Naive B cell (primary cell): ENCODE results near the gene SLC39A12. TPM values are rescaled to one million over a fixed set of nuclear protein-coding genes. Genes with fewer than 3 reads are reported as not detected.

Source experiments
- ATAC-seq, 2 donors: fragments of 150-1000 bp; cut with Tn5 transposase; 2 replicates each; pipeline ENCODE4 v1.10.0; 2021; ENCODE audit warnings: low read depth in 2 of 2, mild to moderate bottlenecking in 2 of 2, moderate library complexity in 2 of 2
- DNase-seq: peaks from one replicate; pipeline ENCODE4 v3.0.0; 2022
- H3K27ac Mint-ChIP-seq, 6 donors: one replicate each; pipeline ENCODE4 v1.8.0; 2020 to 2022; ENCODE audit warnings: mild to moderate bottlenecking in 6 of 6, mixed read lengths in 6 of 6, moderate library complexity in 5 of 6, inconsistent platforms in 2 of 6
- H3K27me3 Mint-ChIP-seq, 3 donors: one replicate each; pipeline ENCODE4 v1.8.0; 2021 to 2022; ENCODE audit warnings: mixed read lengths in 3 of 3, mild to moderate bottlenecking in 1 of 3
- H3K36me3 Mint-ChIP-seq, 2 donors: one replicate each; pipeline ENCODE4 v1.8.0; 2020 to 2022; ENCODE audit warnings: mixed read lengths in 2 of 2, inconsistent platforms in 1 of 2, mild to moderate bottlenecking in 1 of 2
- H3K4me1 Mint-ChIP-seq, 3 donors: one replicate each; pipeline ENCODE4 v1.8.0; 2020 to 2022; ENCODE audit warnings: mixed read lengths in 3 of 3, inconsistent platforms in 1 of 3, mild to moderate bottlenecking in 1 of 3, moderate library complexity in 1 of 3
- H3K4me3 Mint-ChIP-seq, 8 donors: one replicate each; pipeline ENCODE4 v1.8.0; 2020 to 2022; ENCODE audit warnings: mild to moderate bottlenecking in 8 of 8, mixed read lengths in 8 of 8, moderate library complexity in 8 of 8, inconsistent platforms in 2 of 8
- H3K9me3 Mint-ChIP-seq, 7 donors: one replicate each; pipeline ENCODE4 v1.8.0; 2020 to 2022; ENCODE audit warnings: mixed read lengths in 7 of 7, mild to moderate bottlenecking in 5 of 7, inconsistent platforms in 2 of 7, moderate library complexity in 1 of 7
- polyA plus RNA-seq, 6 donors: library from polyadenylated mRNA; unstranded; fragments of 300-500 nt; fragmentation: Illumina TruSeq; gene quantifications; one replicate each; pipeline ENCODE4 v1.2.3, GENCODE V29; 2021; ENCODE audit warnings: low read depth in 6 of 6

The SLC39A12 gene
- not detected for polyA plus RNA-seq

DNA sequence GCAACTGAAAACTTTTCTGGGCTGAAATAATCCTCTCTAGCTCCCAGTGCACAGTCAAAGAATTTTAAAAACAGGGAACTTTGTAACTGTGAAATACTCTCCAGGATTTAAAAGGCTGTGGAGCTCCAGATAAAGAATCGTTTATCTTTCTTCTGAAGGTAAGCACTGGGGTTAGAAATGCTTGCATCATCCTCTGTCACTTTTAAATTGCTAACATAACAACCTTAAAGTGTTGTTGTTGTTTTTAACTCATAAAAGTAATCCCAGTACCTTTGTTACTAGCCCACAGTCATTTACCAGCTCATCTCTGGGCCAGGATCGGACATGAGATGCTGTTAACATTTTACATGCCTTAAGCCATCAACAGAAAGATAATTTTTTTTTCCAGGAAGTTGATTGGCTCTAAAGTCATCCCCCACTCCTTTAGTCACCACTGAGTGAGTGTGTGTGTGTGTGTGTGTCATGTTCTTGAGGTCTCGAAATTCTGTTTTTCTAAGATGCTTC lies at the start of gene SLC39A12:
SLC39A12 (plus strand) TSS at position 51 of the 504 bp plus-strand sequence. CDS start 1,359 bp downstream, outside the sequence.
- ATAC-seq = no peak

DNA sequence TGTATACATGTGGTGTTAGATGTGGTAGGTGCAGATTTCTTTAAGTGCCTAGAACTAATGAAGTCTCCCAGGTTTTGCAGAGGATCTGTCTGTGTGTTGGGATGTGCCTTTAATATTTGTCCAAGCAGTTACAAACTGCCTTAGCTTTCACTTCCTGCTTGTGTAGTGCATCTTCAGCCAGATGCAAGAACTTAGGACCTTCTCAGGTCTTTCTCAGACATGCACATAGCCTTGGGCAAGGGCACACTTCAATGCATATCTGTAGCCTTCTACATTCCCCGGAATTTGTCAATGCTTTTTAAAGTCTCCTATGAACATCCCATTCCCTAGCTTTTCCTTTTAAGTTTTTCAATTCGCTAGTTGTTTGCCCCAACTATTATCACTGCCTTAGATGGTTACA lies 47.2 kb upstream of the SLC39A12 start:
- ATAC-seq (no peak), DNase-seq (no peak)
- Mint-ChIP-seq H3K36me3 (no peaks in the 10 kb centered on the region), H3K27ac (no peak overlapping the region), H3K4me1 (no peaks in the 10 kb centered on the region), H3K27me3 (peaks cover 0 to 4% (median 0%) of the 10 kb centered on the region in 3 donors), H3K4me3 (no peak overlapping the region), H3K9me3 (no peaks in the 10 kb centered on the region)

More for the DNA sequence above, at the start of gene SLC39A12:
- no peak for DNase-seq
- Mint-ChIP-seq H3K27ac (no peak within 1 kb of the TSS), H3K36me3 (no peaks in the 10 kb centered on the region), H3K4me1 (no peaks in the 10 kb centered on the region), H3K27me3 (peaks cover 0 to 4% (median 0%) of the 10 kb centered on the region in 3 donors), H3K9me3 (peaks cover 0 to 6% (median 2%) of the 10 kb centered on the region in 7 donors), H3K4me3 (no peak within 1 kb of the TSS)

GRCh38 chr10:17905491-17905890 lies 46.2 kb upstream of the SLC39A12 start:
- no peak overlapping the region for H3K27ac Mint-ChIP-seq
- ATAC-seq = no peak
- no peak overlapping the region for H3K4me3 Mint-ChIP-seq
- no peaks in the 10 kb centered on the region for H3K36me3 Mint-ChIP-seq
- H3K9me3 Mint-ChIP-seq = no peaks in the 10 kb centered on the region
- H3K4me1 Mint-ChIP-seq = peaks cover 0 to 6% (median 0%) of the 10 kb centered on the region in 3 donors
- peaks cover 0 to 4% (median 0%) of the 10 kb centered on the region in 3 donors for H3K27me3 Mint-ChIP-seq
- no peak for DNase-seq

- Mint-ChIP-seq H3K4me3 (no peak overlapping the region), H3K27ac (no peak overlapping the region), H3K36me3 (no peaks in the 10 kb centered on the region), H3K27me3 (peaks cover 0 to 4% (median 0%) of the 10 kb centered on the region in 3 donors), H3K9me3 (no peaks in the 10 kb centered on the region), H3K4me1 (peaks cover 0 to 7% (median 0%) of the 10 kb centered on the region in 3 donors)
- ATAC-seq = no peak
- DNase-seq = no peak
These were observed 45.7 kb upstream of the SLC39A12 start for GRCh38 chr10:17906002-17906401.

DNA sequence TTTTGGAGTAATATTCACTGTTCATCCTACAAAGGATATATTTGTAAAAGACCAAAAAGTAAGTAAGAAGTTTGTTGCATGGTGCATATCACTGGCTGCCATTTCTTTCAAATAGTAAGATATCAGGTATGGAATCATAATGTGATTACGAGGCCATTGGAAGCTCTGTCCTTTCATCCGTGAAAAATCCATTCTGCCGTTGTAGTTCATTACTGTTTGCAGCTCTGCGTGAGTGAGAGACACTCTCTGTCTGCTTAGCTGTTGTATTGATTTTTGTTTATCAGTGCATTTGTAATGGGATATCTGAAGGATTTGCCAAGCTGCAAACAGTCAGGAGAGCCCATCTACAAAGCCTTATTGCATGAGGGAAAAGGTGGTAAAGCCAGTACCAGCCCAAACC lies 44.1 kb upstream of the SLC39A12 start:
- Mint-ChIP-seq H3K27ac (no peak overlapping the region), H3K4me1 (peaks cover 0 to 7% (median 0%) of the 10 kb centered on the region in 3 donors), H3K36me3 (no peaks in the 10 kb centered on the region), H3K4me3 (no peak overlapping the region), H3K27me3 (peaks cover 0 to 4% (median 0%) of the 10 kb centered on the region in 3 donors), H3K9me3 (peaks cover 0 to 6% (median 0%) of the 10 kb centered on the region in 7 donors)
- no peak for DNase-seq
- no peak for ATAC-seq

GRCh38 chr10:17910125-17910789 lies 41.5 kb upstream of the SLC39A12 start:
- DNase-seq (peak; percentile 13), ATAC-seq (no peak)
- peaks cover 0 to 7% (median 0%) of the 10 kb centered on the region in 3 donors for H3K4me1 Mint-ChIP-seq
- H3K27me3 Mint-ChIP-seq = peaks cover 0 to 4% (median 0%) of the 10 kb centered on the region in 3 donors
- H3K36me3 Mint-ChIP-seq = no peaks in the 10 kb centered on the region
- peak overlapping the region in 2 of 6 donors; percentile 64 to 86 for H3K27ac Mint-ChIP-seq
- H3K9me3 Mint-ChIP-seq = peaks cover 0 to 6% (median 0%) of the 10 kb centered on the region in 7 donors
- no peak overlapping the region for H3K4me3 Mint-ChIP-seq

GRCh38 chr10:17912754-17913153 lies 39.0 kb upstream of the SLC39A12 start:
- peaks cover 0 to 7% (median 0%) of the 10 kb centered on the region in 3 donors for H3K4me1 Mint-ChIP-seq
- H3K4me3 Mint-ChIP-seq = no peak overlapping the region
- no peaks in the 10 kb centered on the region for H3K27me3 Mint-ChIP-seq
- H3K27ac Mint-ChIP-seq = no peak overlapping the region
- ATAC-seq (no peak), DNase-seq (no peak)
- H3K9me3 Mint-ChIP-seq = peaks cover 0 to 10% (median 5%) of the 10 kb centered on the region in 7 donors
- H3K36me3 Mint-ChIP-seq = no peaks in the 10 kb centered on the region

DNA sequence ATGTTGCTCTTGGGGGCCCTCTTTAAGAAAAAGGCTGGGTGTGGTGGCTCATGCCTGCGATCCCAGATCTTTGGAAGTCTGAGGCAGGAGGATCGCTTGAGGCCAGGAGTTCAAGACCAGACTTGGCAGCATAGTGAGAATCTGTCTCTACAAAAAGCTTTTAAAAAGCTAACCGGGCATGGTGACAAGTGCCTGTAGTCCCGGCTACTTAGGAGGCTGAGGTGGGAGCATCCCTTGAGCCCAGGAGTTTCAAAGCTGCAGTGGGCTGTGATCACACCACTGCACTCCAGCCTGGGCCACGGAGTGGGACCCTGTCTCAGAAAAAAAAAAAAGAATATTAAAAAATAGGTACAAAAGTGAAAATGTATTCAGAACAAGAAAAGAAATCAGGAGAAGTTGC lies 38.1 kb upstream of the SLC39A12 start:
- Mint-ChIP-seq H3K4me1 (peaks cover 0 to 7% (median 0%) of the 10 kb centered on the region in 3 donors), H3K27ac (peak overlapping the region in 1 of 6 donors; percentile 52), H3K36me3 (no peaks in the 10 kb centered on the region), H3K9me3 (peaks cover 0 to 10% (median 5%) of the 10 kb centered on the region in 7 donors), H3K4me3 (no peak overlapping the region), H3K27me3 (no peaks in the 10 kb centered on the region)
- ATAC-seq (no peak), DNase-seq (no peak)

DNA sequence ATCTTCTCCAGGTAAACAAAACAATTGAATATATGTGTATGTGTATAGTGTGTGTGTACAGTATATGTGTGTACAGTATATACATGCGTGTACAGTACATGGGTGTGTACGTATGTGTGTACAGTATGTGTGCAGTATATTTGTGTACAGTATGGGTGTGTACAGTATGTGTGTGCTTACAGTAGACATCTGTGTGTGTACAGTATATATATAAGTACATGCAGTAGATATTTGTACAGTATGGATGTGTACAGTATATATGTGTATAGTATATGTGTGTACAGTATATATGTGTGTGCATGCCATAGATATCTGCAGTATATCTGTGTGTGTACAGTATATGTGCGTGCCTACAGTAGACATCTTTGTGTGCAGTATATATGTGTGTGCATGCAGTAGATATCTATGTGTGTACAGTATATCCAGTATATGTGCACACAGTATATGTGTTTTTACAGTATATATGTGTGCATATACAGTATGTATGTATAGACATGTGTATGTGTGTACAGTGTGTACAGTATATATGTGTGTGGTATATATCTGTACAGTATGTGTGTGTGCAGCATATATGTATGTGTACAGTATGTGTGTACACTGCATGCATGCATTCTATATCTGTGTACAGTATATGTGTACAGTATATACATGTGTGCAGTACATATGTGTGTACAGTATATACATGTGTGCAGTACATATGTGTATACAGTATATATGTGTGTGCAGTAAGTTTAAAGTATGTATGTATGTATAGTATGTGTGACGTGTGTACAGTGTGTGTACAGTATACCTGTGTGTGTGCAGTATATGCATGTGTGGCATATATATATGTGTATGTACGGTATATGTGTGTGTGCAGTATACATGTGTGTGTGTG lies 37.3 kb upstream of the SLC39A12 start:
- peaks cover 0 to 10% (median 5%) of the 10 kb centered on the region in 7 donors for H3K9me3 Mint-ChIP-seq
- DNase-seq (no peak), ATAC-seq (no peak)
- no peaks in the 10 kb centered on the region for H3K36me3 Mint-ChIP-seq
- no peak overlapping the region for H3K27ac Mint-ChIP-seq
- no peaks in the 10 kb centered on the region for H3K27me3 Mint-ChIP-seq
- H3K4me1 Mint-ChIP-seq = peaks cover 0 to 7% (median 0%) of the 10 kb centered on the region in 3 donors
- no peak overlapping the region for H3K4me3 Mint-ChIP-seq

DNA sequence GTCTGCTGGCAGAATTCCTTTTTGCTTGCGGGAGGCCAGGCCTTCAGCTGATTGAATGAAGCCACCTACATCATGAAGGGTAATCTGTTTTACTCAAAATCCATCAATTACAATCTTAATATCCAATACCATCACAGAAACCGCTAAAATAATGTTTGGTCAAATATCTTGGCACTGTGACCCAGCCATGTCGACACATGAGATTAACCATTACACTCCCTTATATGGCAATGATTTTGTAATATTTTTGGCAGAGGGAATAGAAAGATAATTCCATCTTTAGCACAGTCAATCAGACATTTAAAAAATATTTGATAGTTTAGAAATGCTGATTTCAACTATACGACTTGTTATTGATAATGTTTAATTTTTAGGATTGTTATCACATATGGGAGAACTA lies 36.5 kb upstream of the SLC39A12 start:
- H3K9me3 Mint-ChIP-seq = peaks cover 0 to 10% (median 7%) of the 10 kb centered on the region in 7 donors

GRCh38 chr10:17918187-17918903 lies 33.4 kb upstream of the SLC39A12 start:
- ATAC-seq (no peak), DNase-seq (no peak)
- Mint-ChIP-seq H3K27me3 (peaks cover 0 to 3% (median 0%) of the 10 kb centered on the region in 3 donors), H3K27ac (no peak overlapping the region), H3K4me3 (no peak overlapping the region), H3K4me1 (no peaks in the 10 kb centered on the region), H3K36me3 (no peaks in the 10 kb centered on the region), H3K9me3 (peaks cover 0 to 10% (median 7%) of the 10 kb centered on the region in 7 donors)

More for the DNA sequence above, 36.5 kb upstream of the SLC39A12 start:
- ATAC-seq (no peak), DNase-seq (no peak)
- H3K4me1 Mint-ChIP-seq = peaks cover 0 to 4% (median 0%) of the 10 kb centered on the region in 3 donors
- H3K36me3 Mint-ChIP-seq = no peaks in the 10 kb centered on the region
- H3K27me3 Mint-ChIP-seq = no peaks in the 10 kb centered on the region
- H3K4me3 Mint-ChIP-seq = no peak overlapping the region
- no peak overlapping the region for H3K27ac Mint-ChIP-seq

DNA sequence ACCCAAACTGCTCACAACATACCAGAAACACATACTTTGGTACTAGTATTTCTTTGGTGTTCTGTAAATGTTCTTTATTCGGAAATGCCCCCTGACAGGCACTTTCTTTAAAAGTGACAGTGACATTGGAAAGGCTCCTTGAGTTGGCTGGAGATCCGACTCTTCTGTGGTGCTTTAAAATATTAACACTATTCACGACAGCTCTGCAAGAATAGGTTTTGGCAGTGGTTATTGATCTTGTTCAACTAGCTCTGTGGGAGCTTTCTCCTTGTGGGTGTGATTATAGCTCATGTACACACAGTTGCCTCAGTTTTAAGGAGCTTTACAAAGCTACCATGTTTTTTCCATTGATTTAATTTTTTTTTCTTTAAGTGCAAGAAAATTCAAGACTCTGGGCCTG lies 30.3 kb upstream of the SLC39A12 start:
- peaks cover 0 to 9% (median 5%) of the 10 kb centered on the region in 7 donors for H3K9me3 Mint-ChIP-seq
- DNase-seq (no peak), ATAC-seq (no peak)
- no peaks in the 10 kb centered on the region for H3K4me1 Mint-ChIP-seq
- no peaks in the 10 kb centered on the region for H3K36me3 Mint-ChIP-seq
- H3K27ac Mint-ChIP-seq = no peak overlapping the region
- H3K4me3 Mint-ChIP-seq = no peak overlapping the region
- peaks cover 0 to 3% (median 0%) of the 10 kb centered on the region in 3 donors for H3K27me3 Mint-ChIP-seq

DNA sequence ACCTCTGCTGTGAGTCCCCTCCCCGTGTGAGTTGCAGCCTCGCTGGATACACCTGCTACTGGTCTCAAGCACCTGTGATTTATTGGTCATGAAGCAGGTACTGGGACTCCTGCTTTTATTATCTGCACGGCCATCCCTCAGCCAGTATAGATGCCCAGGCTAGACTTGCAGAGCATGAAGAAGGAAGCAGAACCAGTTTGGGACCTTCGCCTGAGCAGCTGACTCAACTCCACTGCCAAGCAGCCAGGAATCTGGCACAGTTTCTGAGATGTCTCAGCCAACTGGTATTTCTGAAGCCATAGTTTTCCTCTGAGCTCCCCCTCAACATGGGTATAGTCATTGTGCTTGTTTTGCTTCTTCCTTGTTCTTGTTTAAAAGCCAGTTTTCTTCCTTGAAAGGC lies 28.0 kb upstream of the SLC39A12 start:
- Mint-ChIP-seq H3K4me1 (no peaks in the 10 kb centered on the region), H3K27me3 (peaks cover 0 to 3% (median 0%) of the 10 kb centered on the region in 3 donors), H3K27ac (peak overlapping the region in 1 of 6 donors; percentile 34), H3K36me3 (no peaks in the 10 kb centered on the region), H3K9me3 (peaks cover 0 to 9% (median 0%) of the 10 kb centered on the region in 7 donors), H3K4me3 (no peak overlapping the region)
- no peak for DNase-seq
- no peak for ATAC-seq
